B cell (primary cell): Measurements from ENCODE around the gene RNF212. TPM values are rescaled to one million over a fixed set of nuclear protein-coding genes. Genes with fewer than 3 reads are reported as not detected.

Experiments used
- ATAC-seq: fragments of 200-7000 bp; cut with Tn5 transposase; one replicate; pipeline ENCODE4 v1.10.0; 2021; ENCODE audit warnings: low read depth, mild to moderate bottlenecking, moderate number of reproducible peaks, moderate library complexity
- CTCF ChIA-PET: fragments of 350-600 bp; sonication (Branson Sonifier 250); formaldehyde crosslinking; loops from one replicate; lab custom pipeline; 2021; ENCODE audit warnings: antibody characterized with exemption, inconsistent platforms; lab: Charles Lee
- POLR2A ChIA-PET: fragments of 350-600 bp; sonication (Branson Sonifier 250); formaldehyde crosslinking; loops from one replicate; lab custom pipeline; 2021; ENCODE audit warnings: antibody characterized with exemption; lab: Charles Lee
- DNase-seq: peaks from one replicate; pipeline ENCODE4 v3.0.0; 2013
- H2AFZ ChIP-seq: 2 replicates; pipeline ENCODE4 v1.6.1; 2012; ENCODE audit warnings: mild to moderate bottlenecking, low read depth, low read length; ENCODE audit not compliant: insufficient read depth, poor library complexity, severe bottlenecking
- H3K27ac ChIP-seq, 2 donors: 1 replicate in 1 of 2; 2 replicates in 1 of 2; pipeline ENCODE4 v1.5.1; 2012 to 2013; ENCODE audit warnings: low read length in 2 of 2, mild to moderate bottlenecking in 2 of 2, moderate library complexity in 1 of 2
- H3K27me3 ChIP-seq, 4 experiments: fragments of 200-600 bp in 1 of 4; sonication (generic) in 1 of 4; replicated peaks in 1 of 4; 1 replicate in 2 of 4; 2 replicates in 2 of 4; pipeline versions ENCODE4 v1.6.1 to v1.7.0; 2013 to 2016; ENCODE audit warnings: low read length in 3 of 4, mild to moderate bottlenecking in 2 of 4, mixed read lengths in 1 of 4, moderate library complexity in 1 of 4; ENCODE audit not compliant: insufficient read depth in 4 of 4, control insufficient read depth in 3 of 4; ENCODE audit errors: control extremely low read depth in 1 of 4
- H3K36me3 ChIP-seq, 2 experiments: replicated peaks in 1 of 2; 1 replicate in 1 of 2; 2 replicates in 1 of 2; pipeline versions ENCODE4 v1.6.1 to v1.7.1; 2013; ENCODE audit warnings: low read length in 1 of 2; ENCODE audit not compliant: insufficient read depth in 2 of 2, control insufficient read depth in 1 of 2; ENCODE audit errors: control extremely low read depth in 1 of 2, extremely low read depth in 1 of 2
- H3K4me1 ChIP-seq, 2 donors: fragments of 200-600 bp in 1 of 2; sonication (generic) in 1 of 2; 1 replicate in 1 of 2; 2 replicates in 1 of 2; pipeline versions ENCODE4 v1.5.1 to v1.6.1; 2013 to 2017; ENCODE audit warnings: low read length in 2 of 2; ENCODE audit not compliant: control insufficient read depth in 2 of 2, insufficient read depth in 2 of 2
- H3K4me2 ChIP-seq: replicated peaks from 2 replicates; pipeline ENCODE3; 2012; ENCODE audit warnings: mild to moderate bottlenecking, low read depth, low read length; ENCODE audit not compliant: poor library complexity, severe bottlenecking
- H3K4me3 ChIP-seq, 5 experiments: fragments of 200-600 bp in 1 of 5; sonication (generic) in 1 of 5; 1 replicate in 3 of 5; 2 replicates in 2 of 5; pipeline versions ENCODE4 v1.5.1 to v1.7.0; 2011 to 2016; ENCODE audit warnings: low read length in 4 of 5, mild to moderate bottlenecking in 4 of 5, low read depth in 2 of 5, control low read depth in 1 of 5, moderate library complexity in 1 of 5; ENCODE audit not compliant: insufficient read depth in 1 of 5; ENCODE audit errors: control extremely low read depth in 1 of 5, extremely low read depth in 1 of 5
- H3K79me2 ChIP-seq: fragments of 200-600 bp; sonication (generic); one replicate; pipeline ENCODE4 v1.6.0; 2016; ENCODE audit warnings: low read length; ENCODE audit not compliant: control insufficient read depth, insufficient read depth
- H3K9ac ChIP-seq: fragments of 200-600 bp; sonication (generic); 2 replicates; pipeline ENCODE4 v1.6.1; 2017; ENCODE audit warnings: mild to moderate bottlenecking, low read length, moderate library complexity
- H3K9me3 ChIP-seq, 3 donors: one replicate each; pipeline versions ENCODE4 v1.6.1 to v1.7.1; 2013; ENCODE audit warnings: low read length in 2 of 3; ENCODE audit not compliant: control insufficient read depth in 2 of 3, insufficient read depth in 1 of 3; ENCODE audit errors: control extremely low read depth in 1 of 3
- H4K20me1 ChIP-seq: 2 replicates; pipeline ENCODE4 v1.6.0; 2012; ENCODE audit warnings: mild to moderate bottlenecking, low read length; ENCODE audit not compliant: insufficient read depth, control insufficient read depth, poor library complexity, severe bottlenecking
- H3K27ac Mint-ChIP-seq: one replicate; pipeline ENCODE4 v1.8.0; 2021; ENCODE audit warnings: mixed read lengths
- H3K27me3 Mint-ChIP-seq: one replicate; pipeline ENCODE4 v1.8.0; 2021; ENCODE audit warnings: mixed read lengths
- H3K4me1 Mint-ChIP-seq: one replicate; pipeline ENCODE4 v1.8.0; 2021; ENCODE audit warnings: mixed read lengths
- H3K4me3 Mint-ChIP-seq: one replicate; pipeline ENCODE4 v1.8.0; 2021; ENCODE audit warnings: mixed read lengths
- H3K9me3 Mint-ChIP-seq: one replicate; pipeline ENCODE4 v1.8.0; 2022; ENCODE audit warnings: mixed read lengths; ENCODE audit not compliant: insufficient read depth
- EZH2 ChIP-seq: IDR thresholded peaks from 2 replicates; pipeline ENCODE4 v1.6.1; 2012; ENCODE audit warnings: borderline replicate concordance, low read depth, mild to moderate bottlenecking, moderate library complexity, low read length; ENCODE audit not compliant: insufficient read depth, poor library complexity, severe bottlenecking
- WGBS: methylation state at CpG from one replicate; pipeline ENCODE4 v1.1.5; 2013; ENCODE audit warnings: missing lambda C conversion rate; ENCODE audit not compliant: insufficient coverage; 5-methylcytosine and 5-hydroxymethylcytosine counted together
- intact Hi-C: fragments of 100-400 bp; cut with micrococcal nuclease; formaldehyde crosslinking; loops from one replicate; pipeline ENCODE4 v1.10.0; 2022
- polyA plus RNA-seq: library from polyadenylated mRNA; depleted of rRNA; stranded (reverse); fragments of >200 nt; gene quantifications from 2 replicates; pipeline ENCODE4 v1.2.3, GENCODE V29; 2012
- total RNA-seq, 2 donors: library from RNA; stranded (reverse); fragments of 120-200 nt in 1 of 2; gene quantifications; 1 replicate in 1 of 2; 2 replicates in 1 of 2; pipeline versions ENCODE4 v1.2.3 to v1.2.4, GENCODE V29; 2013 to 2022
- TF ChIP-seq, protein P1 (sequence below): fragments of 200-600 bp; IDR thresholded peaks from one replicate; pipeline ENCODE4 v1.8.0; 2022; ENCODE audit warnings: antibody characterized with exemption, mild to moderate bottlenecking

Gene RNF212
- total and polyA plus RNA-seq, 2 donors (not counting 1 experiment from before 2014, with no cell fraction given): 2.1 to 5.9 TPM

DNA sequence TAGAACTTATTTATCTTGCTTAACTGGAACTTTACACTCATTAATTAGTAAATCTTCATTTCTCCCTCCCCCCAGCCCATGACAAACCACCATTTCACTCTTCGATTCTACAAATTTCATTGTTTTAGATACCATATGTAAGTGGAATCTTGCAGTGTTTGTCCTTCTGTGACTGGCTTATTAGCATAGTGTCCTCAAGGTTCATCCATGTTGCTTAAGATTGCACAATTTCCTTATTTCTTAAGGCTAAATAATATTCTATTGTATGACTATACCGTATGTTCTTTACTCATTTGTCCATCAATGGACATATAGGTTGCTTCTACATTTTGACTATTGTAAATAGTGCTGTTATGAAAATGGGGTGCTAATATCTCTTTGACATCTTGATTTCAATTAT is 24.5 kb upstream of the RNF212 start:
- peaks cover 32% of the 10 kb centered on the region in 2 donors for H3K4me1 ChIP-seq
- Mint-ChIP-seq H3K9me3 (no peaks in the 10 kb centered on the region), H3K27ac (no peak overlapping the region), H3K4me3 (peak overlapping the region; percentile 81), H3K4me1 (peaks cover 30% of the 10 kb centered on the region), H3K27me3 (peaks cover 11% of the 10 kb centered on the region)
- no peak for TF ChIP-seq EZH2
- TF ChIP-seq, protein P1, sequence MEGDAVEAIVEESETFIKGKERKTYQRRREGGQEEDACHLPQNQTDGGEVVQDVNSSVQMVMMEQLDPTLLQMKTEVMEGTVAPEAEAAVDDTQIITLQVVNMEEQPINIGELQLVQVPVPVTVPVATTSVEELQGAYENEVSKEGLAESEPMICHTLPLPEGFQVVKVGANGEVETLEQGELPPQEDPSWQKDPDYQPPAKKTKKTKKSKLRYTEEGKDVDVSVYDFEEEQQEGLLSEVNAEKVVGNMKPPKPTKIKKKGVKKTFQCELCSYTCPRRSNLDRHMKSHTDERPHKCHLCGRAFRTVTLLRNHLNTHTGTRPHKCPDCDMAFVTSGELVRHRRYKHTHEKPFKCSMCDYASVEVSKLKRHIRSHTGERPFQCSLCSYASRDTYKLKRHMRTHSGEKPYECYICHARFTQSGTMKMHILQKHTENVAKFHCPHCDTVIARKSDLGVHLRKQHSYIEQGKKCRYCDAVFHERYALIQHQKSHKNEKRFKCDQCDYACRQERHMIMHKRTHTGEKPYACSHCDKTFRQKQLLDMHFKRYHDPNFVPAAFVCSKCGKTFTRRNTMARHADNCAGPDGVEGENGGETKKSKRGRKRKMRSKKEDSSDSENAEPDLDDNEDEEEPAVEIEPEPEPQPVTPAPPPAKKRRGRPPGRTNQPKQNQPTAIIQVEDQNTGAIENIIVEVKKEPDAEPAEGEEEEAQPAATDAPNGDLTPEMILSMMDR: no peak
- DNase-seq (peak; percentile 14), ATAC-seq (no peak)
- peak overlapping the region; percentile 60 for H2AFZ ChIP-seq
- ChIA-PET POLR2A (interaction anchor here (1.5 kb wide), 1 partner anchor 110 kb away, joined by 7 read pairs; the partner anchor contains the start of gene CTBP1), CTCF (interaction anchor here (1.0 to 2.5 kb wide), 5 partner anchors 29 to 218 kb away, joined by 3 to 18 read pairs (median 3); no protein-coding TSS in a partner anchor)
- no peaks in the 10 kb centered on the region for H4K20me1 ChIP-seq
- H3K9me3 ChIP-seq: peaks cover 0 to 6% (median 3%) of the 10 kb centered on the region in 3 donors
- peak overlapping the region in 1 of 2 donors; percentile 58 for H3K27ac ChIP-seq
- peak overlapping the region; percentile 69 for H3K4me2 ChIP-seq
- peak overlapping the region; percentile 61 for H3K9ac ChIP-seq
- peaks cover 0 to 4% (median 2%) of the 10 kb centered on the region in 4 experiments for H3K27me3 ChIP-seq
- no peaks in the 10 kb centered on the region for H3K79me2 ChIP-seq
- intact Hi-C loops: no loop called here
- WGBS: no CpG with 5 or more reads among the region's 2 CpGs
- H3K4me3 ChIP-seq: peak overlapping the region in 3 of 5 experiments; percentile 37 to 63 (median 50)
- H3K36me3 ChIP-seq: no peaks in the 10 kb centered on the region

DNA sequence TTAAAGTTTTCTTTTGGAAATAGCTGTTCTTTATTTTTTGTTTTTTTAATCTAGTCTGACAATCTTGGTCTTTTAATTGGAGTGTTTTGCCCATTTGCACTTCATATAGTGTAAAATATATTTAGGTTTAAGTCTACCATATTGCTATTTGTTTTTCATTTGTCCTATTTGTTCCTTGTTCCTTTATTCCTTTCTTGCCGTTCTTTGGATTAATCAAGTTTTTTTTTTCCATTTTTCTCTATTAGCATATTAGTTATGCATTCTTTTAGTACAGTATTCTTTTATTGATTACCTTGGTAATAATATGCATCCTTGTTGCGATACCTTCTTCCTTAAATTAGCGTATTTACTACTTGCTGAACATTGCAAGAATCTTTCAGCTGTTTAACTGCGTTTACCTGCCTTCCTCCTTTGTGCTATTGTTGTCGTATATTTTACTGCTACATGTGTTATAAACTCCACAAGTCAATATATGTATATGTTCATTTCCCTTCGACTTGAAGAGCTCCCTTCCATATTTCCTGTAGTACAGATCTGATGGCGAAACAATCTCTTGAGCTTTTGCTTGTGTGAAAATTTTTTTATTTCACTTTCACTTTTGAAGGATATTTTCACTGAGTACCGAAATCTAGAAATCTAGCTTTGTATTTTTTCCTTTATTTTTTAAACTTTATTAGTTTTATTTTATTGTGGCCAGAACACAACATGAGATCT is 23.9 kb upstream of the RNF212 start:
- peak; percentile 41 for DNase-seq
- ATAC-seq: no peak
- Histone ChIP-seq H4K20me1 (no peaks in the 10 kb centered on the region), H3K27ac (peak overlapping the region in 1 of 2 donors; percentile 58), H3K36me3 (no peaks in the 10 kb centered on the region), H3K9me3 (peaks cover 0 to 6% (median 3%) of the 10 kb centered on the region in 3 donors), H2AFZ (peak overlapping the region; percentile 60), H3K4me3 (peak overlapping the region; percentile 35 to 63 (median 38)), H3K9ac (peak overlapping the region; percentile 61), H3K4me1 (peaks cover 36% of the 10 kb centered on the region in 2 donors), H3K4me2 (peak overlapping the region; percentile 69), H3K27me3 (no peaks in the 10 kb centered on the region), H3K79me2 (no peaks in the 10 kb centered on the region)
- peak overlapping the region; percentile 81 for H3K4me3 Mint-ChIP-seq
- peaks cover 34% of the 10 kb centered on the region for H3K4me1 Mint-ChIP-seq
- TF ChIP-seq, protein P1: no peak
- no peak for TF ChIP-seq EZH2
- H3K27ac Mint-ChIP-seq: peak overlapping the region; percentile 22
- intact Hi-C loops: no loop called here
- CTCF ChIA-PET: interaction anchor here (0.7 to 2.5 kb wide), 7 partner anchors 30 to 395 kb away, joined by 3 to 18 read pairs (median 3); no protein-coding TSS in a partner anchor
- H3K9me3 Mint-ChIP-seq: no peaks in the 10 kb centered on the region
- H3K27me3 Mint-ChIP-seq: peaks cover 11% of the 10 kb centered on the region
- POLR2A ChIA-PET: interaction anchor here (1.5 kb wide), 1 partner anchor 111 kb away, joined by 7 read pairs; the partner anchor contains the start of gene CTBP1
- no CpG with 5 or more reads among the region's 8 CpGs for WGBS
